ENCODE measurements around the gene UBE2I. TPM values are rescaled to one million over a fixed set of nuclear protein-coding genes. Genes with fewer than 3 reads are reported as not detected.
A peak's percentile ranks its signal among the peaks of the same experiment; 100 is the strongest.

Gene UBE2I
- total RNA-seq, 1 experiment from 2014 or later, result 261 TPM

GRCh38 chr16:1272453-1273198 lies 36.8 kb upstream of the UBE2I start:
- intact Hi-C loops (cut with micrococcal nuclease; ENCODE audit: unreplicated experiment), result no loop called here
- peaks cover 10% of the 10 kb centered on the region for H3K4me1 Mint-ChIP-seq (ENCODE audit: low read depth, unreplicated experiment)
- TF ChIP-seq CTCF (IDR thresholded peaks at IDR 0.05; ENCODE audit: unreplicated experiment), result no peak
- CTCF ChIA-PET, result no interaction called here
- H3K27ac Mint-ChIP-seq (ENCODE audit: unreplicated experiment), result peak overlapping the region; percentile 89
- H3K36me3 Mint-ChIP-seq (ENCODE audit: insufficient read depth, unreplicated experiment), result peaks cover 20% of the 10 kb centered on the region
- H3K9me3 Mint-ChIP-seq (ENCODE audit: low read depth, unreplicated experiment), result no peaks in the 10 kb centered on the region
- no TSS peak for BruUV-seq (replicated peaks)
- H3K27me3 Mint-ChIP-seq (ENCODE audit: unreplicated experiment), result peaks cover 93% of the 10 kb centered on the region
- no peak overlapping the region for H3K4me3 Mint-ChIP-seq (ENCODE audit: low read depth, unreplicated experiment)
- no peak for DNase-seq

GRCh38 chr16:1273816-1274215 lies 35.6 kb upstream of the UBE2I start:
- no peaks in the 10 kb centered on the region for H3K9me3 Mint-ChIP-seq (ENCODE audit: low read depth, unreplicated experiment)
- peaks cover 10% of the 10 kb centered on the region for H3K4me1 Mint-ChIP-seq (ENCODE audit: low read depth, unreplicated experiment)
- intact Hi-C loops (cut with micrococcal nuclease; ENCODE audit: unreplicated experiment), result no loop called here
- no peak for DNase-seq
- peaks cover 100% of the 10 kb centered on the region for H3K27me3 Mint-ChIP-seq (ENCODE audit: unreplicated experiment)
- TF ChIP-seq CTCF (IDR thresholded peaks at IDR 0.05; ENCODE audit: unreplicated experiment), result no peak
- H3K36me3 Mint-ChIP-seq (ENCODE audit: insufficient read depth, unreplicated experiment), result peaks cover 20% of the 10 kb centered on the region
- H3K4me3 Mint-ChIP-seq (ENCODE audit: low read depth, unreplicated experiment), result no peak overlapping the region
- no peak overlapping the region for H3K27ac Mint-ChIP-seq (ENCODE audit: unreplicated experiment)
- no TSS peak for BruUV-seq (replicated peaks)
- CTCF ChIA-PET, result no interaction called here

GRCh38 chr16:1274767-1275166 lies 34.7 kb upstream of the UBE2I start:
- no peak for TF ChIP-seq CTCF (IDR thresholded peaks at IDR 0.05; ENCODE audit: unreplicated experiment)
- BruUV-seq (replicated peaks), result no TSS peak
- Mint-ChIP-seq H3K4me3 (ENCODE audit: low read depth, unreplicated experiment) (no peak overlapping the region), H3K4me1 (ENCODE audit: low read depth, unreplicated experiment) (peaks cover 10% of the 10 kb centered on the region), H3K9me3 (ENCODE audit: low read depth, unreplicated experiment) (no peaks in the 10 kb centered on the region), H3K27ac (ENCODE audit: unreplicated experiment) (no peak overlapping the region), H3K27me3 (ENCODE audit: unreplicated experiment) (peaks cover 100% of the 10 kb centered on the region), H3K36me3 (ENCODE audit: insufficient read depth, unreplicated experiment) (peaks cover 20% of the 10 kb centered on the region)
- intact Hi-C loops (cut with micrococcal nuclease; ENCODE audit: unreplicated experiment), result no loop called here
- CTCF ChIA-PET, result no interaction called here
- no peak for DNase-seq

- Mint-ChIP-seq H3K9me3 (ENCODE audit: low read depth, unreplicated experiment) (no peaks in the 10 kb centered on the region), H3K36me3 (ENCODE audit: insufficient read depth, unreplicated experiment) (peaks cover 16% of the 10 kb centered on the region), H3K27ac (ENCODE audit: unreplicated experiment) (no peak overlapping the region), H3K27me3 (ENCODE audit: unreplicated experiment) (peaks cover 100% of the 10 kb centered on the region), H3K4me1 (ENCODE audit: low read depth, unreplicated experiment) (peaks cover 7% of the 10 kb centered on the region), H3K4me3 (ENCODE audit: low read depth, unreplicated experiment) (no peak overlapping the region)
- no peak for DNase-seq
- CTCF ChIA-PET, result interaction anchor here (0.7 kb wide), 1 partner anchor 82 kb away, joined by 3 read pairs; no protein-coding TSS in a partner anchor
- TF ChIP-seq CTCF (IDR thresholded peaks at IDR 0.05; ENCODE audit: unreplicated experiment), result no peak
- intact Hi-C loops (cut with micrococcal nuclease; ENCODE audit: unreplicated experiment), result no loop called here
- BruUV-seq (replicated peaks), result no TSS peak
These were observed 33.5 kb upstream of the UBE2I start for GRCh38 chr16:1275791-1276579.

Measured in Calu3 (cell line).